HG02973 (cell line): ENCODE results near the gene FMNL2.

Experiments used
- ATAC-seq: cut with Tn5 transposase; IDR thresholded peaks from one replicate; pipeline ENCODE4 v1.9.1; 2021; ENCODE audit warnings: moderate library complexity; ENCODE audit not compliant: unreplicated experiment

FMNL2 gene

DNA sequence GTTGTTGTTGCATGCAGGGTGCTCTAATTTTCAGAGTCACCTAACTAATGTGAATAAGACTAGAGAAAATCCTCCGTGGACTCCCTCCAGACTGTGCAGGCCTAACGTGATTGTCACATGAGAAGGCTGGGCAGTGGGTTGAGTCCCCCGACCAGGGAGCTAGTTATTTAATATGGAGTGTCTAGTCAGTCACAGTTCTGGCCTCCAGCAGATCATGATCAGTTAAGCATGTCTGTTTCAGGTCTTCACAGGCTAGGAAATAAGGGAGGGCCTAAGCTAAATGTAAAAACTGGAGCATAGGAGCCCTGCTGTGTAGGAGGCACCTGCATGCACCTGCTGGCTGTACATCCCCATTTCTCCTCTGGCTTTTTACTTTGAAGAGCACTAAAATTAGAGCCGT lies 295.5 kb downstream of the FMNL2 start:
- ATAC-seq, result no peak

- ATAC-seq, result no peak
Observed at GRCh38 chr2:152632736-152633135, 297.8 kb downstream of the FMNL2 start.

- ATAC-seq, result peak; percentile 66
Observed at GRCh38 chr2:152635635-152636298, 300.8 kb downstream of the FMNL2 start.

GRCh38 chr2:152637251-152637650 lies 302.3 kb downstream of the FMNL2 start:
- no peak for ATAC-seq

- ATAC-seq, result no peak
Observed at GRCh38 chr2:152638056-152638455, 303.1 kb downstream of the FMNL2 start.

- ATAC-seq, result no peak
Observed at GRCh38 chr2:152638590-152638989, 303.6 kb downstream of the FMNL2 start.

DNA sequence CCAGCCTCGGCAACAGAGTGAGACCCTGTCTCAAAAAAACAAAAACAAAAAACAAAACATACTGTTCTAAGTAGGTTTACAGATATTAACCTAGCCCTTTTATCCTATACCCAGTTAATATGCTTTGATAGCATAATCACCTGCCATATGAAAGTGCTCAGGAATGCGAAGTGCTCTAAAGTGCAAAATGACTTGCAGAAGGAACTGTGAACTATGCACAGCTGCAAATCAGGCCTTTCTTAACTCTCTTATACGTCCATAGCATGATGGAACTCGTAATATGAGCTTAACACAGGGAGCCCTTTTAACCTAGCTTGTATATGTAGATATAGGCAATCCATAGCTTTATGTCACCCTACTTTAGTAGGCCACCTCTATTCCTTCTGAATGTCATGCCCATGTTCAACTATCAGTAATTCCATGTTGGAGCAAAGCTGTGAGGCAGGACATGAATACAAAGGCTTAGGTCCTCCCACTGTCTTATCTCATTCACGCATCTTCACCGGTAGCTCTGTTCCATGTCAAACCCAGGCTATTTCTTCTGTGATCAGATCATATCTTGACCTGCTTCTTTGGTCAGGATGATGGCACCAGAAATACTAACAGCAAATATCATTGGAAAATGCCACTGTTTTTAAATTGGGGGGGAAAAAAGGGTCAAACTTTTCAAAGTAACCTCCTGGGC lies 309.4 kb downstream of the FMNL2 start:
- no peak for ATAC-seq

DNA sequence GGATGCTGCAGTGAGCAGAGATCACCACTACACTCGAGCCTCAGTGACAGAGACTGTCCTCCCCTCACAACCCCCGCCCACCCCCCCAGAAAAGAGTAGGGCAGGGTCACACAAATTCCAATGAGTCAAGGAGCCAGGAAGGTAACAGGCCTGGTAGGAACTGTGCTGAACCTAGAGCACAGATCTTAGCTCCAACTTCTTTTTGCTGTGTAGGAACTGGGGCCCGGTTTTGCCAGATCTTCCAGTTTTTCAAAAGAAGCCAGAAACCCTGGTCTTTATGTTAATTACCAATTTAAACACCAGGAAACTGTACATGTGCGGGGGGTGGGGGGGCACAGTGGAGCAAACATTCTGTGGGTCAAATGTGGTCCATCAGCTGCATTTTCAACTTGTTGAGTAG lies 311.3 kb downstream of the FMNL2 start:
- no peak for ATAC-seq

GRCh38 chr2:152646775-152647174 lies 311.8 kb downstream of the FMNL2 start:
- ATAC-seq, result no peak

DNA sequence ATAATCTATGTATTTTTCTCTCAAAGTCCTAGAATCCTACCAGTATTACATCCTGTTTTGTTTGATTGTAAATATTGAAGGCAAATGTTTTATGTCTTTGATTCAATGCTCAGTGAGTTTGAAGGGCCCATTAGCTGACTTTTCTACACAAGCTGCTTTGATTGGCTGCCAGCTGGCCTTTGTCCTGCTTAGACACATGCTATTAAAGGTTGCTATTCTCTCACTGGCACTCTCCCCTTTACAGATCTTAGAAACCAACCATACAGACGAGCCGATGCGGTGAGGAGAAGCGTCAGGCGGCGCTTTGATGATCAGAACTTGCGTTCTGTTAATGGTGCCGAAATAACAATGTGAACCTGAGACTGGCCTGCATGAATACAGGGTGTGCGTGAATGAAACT lies 312.6 kb downstream of the FMNL2 start:
- no peak for ATAC-seq

GRCh38 chr2:152648336-152648735 lies 313.4 kb downstream of the FMNL2 start:
- no peak for ATAC-seq

- ATAC-seq, result no peak
Observed at GRCh38 chr2:152649997-152650396, 315.0 kb downstream of the FMNL2 start.

DNA sequence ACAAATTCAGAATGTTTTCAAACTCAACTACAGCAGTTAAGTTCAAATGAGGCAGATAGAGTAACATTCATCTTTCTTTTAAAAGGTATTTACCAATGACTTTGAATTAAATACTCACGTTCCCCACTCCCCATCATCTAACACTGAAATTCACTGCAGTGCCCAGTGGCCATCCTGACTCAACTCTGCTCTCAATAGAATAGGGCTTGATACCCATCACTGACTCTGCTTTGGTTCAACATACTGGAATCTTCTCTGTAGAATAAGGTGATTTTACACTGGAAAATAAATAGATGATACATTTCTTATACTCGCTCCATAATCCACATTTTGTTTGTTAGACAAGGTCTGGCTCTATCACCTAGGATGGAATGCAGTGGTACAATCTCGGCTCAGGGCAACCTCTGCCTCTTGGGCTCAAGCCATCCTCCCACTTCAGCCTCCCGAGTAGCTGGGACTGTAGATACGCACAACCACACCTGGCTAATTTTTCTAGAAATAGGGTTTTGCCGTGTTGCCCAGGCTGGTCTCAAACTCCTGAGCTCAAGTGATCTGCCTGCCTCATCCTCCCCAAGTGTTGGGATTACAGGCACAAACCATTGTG lies 315.9 kb downstream of the FMNL2 start:
- ATAC-seq, result no peak

GRCh38 chr2:152651834-152652233 lies 316.9 kb downstream of the FMNL2 start:
- ATAC-seq, result no peak

- no peak for ATAC-seq
Observed at GRCh38 chr2:152655880-152656279, 320.9 kb downstream of the FMNL2 start.

GRCh38 chr2:152657043-152657442 lies 322.1 kb downstream of the FMNL2 start:
- ATAC-seq, result peak; percentile 67

DNA sequence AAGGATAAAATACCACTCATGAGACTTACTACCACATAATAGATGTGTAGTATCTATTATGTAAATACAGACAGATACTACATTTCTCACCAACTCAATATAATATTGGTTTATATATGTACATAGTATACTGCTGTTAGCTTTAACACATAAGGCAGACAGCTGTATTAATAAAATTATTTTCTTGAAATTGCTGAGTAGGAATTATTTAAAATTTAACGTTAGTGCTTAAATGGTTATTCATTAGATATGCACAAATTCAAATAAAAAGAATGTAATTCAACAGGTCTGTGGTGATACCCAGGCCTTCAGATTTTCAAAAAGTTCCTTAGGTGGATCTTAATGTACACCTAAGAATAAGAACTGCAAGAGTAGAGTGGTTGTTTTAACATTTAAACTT lies 323.2 kb downstream of the FMNL2 start:
- no peak for ATAC-seq

- ATAC-seq, result no peak
Observed at GRCh38 chr2:152661076-152661475, 326.1 kb downstream of the FMNL2 start.

DNA sequence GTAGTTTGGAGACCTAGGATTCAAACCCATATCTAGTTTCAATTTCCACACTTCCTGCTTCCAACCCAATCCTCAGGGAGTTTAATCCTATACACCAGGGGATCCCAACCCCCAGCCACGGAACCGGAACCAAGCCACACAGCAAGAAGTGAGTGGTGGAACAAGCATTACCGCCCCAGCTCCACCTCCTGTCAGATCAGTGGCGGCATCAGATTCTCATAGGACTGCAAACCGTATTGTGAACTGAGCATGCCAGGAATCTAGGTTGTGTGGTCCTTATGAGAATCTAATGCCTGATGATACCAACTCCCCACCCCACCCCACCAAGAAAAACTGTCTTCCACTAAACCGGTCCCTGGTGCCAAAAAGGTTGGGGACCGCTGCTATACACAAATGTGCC lies 329.8 kb downstream of the FMNL2 start:
- ATAC-seq, result no peak

GRCh38 chr2:152674334-152674733 lies 339.4 kb downstream of the FMNL2 start:
- ATAC-seq, result no peak

- ATAC-seq, result no peak
Observed at GRCh38 chr2:152676461-152676860, 341.5 kb downstream of the FMNL2 start.

GRCh38 chr2:152678808-152679207 lies 343.8 kb downstream of the FMNL2 start:
- ATAC-seq, result no peak
